Ecto neural progenitor cell (in vitro differentiated cells): ENCODE measurements around the gene WDR12.
"Not testable (repeated sequence)": the region's sequence is repeated elsewhere in the genome, so short reads cannot be mapped to it uniquely, and the experiment has no call there.

Experiments
- DNase-seq: peaks from one replicate; pipeline ENCODE4 v3.0.0-alpha.2; 2018; ENCODE audit warnings: low spot score

Gene WDR12

DNA sequence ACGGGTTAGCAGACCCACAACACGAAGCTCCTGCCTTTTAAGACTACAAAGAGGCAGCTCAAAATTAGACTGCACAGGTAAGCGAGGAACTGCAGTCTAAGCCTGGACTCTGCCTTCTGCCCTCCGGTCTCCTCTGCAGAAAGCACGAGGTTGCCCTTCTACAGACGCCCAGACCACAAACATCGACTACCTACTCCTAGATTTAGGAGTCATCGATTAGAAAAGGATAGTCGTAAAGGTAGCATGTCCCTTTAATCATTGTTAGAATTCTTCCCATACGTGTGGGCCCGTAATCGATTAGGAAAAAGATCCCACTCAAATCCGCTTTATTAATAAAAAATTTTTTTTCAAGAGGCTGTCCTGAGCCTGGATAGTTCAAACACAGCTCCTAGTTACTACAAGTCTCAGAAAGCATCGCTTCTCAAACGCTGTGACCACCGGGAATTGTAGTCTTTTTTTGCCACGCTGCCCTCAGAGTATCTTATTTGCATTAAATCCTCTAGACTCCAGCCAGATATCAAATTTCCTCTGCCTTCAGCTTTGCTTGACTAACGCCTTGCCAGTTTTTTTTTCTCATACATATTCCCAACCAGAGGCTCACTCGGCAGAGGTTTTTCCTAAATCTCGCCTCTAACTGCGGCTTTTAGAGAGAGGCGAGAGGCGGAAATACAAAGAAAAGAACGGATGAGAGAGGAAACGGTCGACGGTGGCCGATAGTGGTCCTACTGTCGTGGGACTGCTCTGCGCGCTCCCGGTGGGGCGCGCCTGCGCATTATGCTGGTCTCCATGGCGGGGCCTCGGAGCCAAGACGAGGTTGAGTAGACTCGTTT is at the start of gene WDR12, which contains the start of gene CARF:
Gene WDR12, minus strand, starts transcription at position 162 of the 830 bp plus-strand sequence. CDS start 197 bp downstream, outside the sequence.
Gene CARF, plus strand, starts transcription at position 764 of the 830 bp plus-strand sequence. CDS start 29,628 bp downstream, outside the sequence.
- DNase-seq, result peak; percentile 91

DNA sequence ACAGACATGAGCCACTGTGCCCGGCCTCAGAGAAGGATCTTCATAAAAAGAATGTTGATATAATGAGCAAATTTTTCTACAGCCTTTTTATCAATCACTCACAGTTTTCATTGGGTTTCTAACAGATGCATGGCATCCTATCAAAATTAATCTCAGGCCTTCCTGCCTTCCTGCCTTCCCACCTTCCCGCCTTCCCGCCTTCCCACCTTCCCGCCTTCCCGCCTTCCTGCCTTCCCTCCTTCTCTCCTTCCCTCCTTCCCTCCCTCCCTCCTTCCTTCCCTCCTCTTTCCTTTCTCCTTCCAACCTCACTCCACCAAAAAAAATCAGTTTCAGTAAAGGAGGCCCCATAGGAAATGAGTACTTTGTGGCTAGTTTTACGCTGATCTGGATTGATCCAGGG is 49.1 kb upstream of the WDR12 start:
- DNase-seq, result no peak

DNA sequence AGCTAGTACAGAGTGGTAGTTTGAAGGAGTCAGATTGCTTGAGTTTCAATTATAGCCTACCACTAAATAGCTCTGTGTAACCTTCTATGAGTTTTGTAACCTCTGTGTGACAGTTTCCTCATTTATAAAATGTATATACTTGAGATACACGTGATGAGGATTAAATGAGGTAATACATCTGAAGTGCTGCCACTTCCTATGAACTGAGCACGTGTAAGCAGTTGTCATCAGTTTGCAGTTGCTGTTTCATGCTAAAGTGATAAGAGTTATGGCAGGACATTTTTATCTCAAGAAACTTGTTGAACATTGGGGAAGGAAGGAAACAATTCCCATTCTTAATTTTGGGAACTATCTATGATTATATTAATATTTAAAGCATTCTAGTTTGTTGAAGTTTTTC is 39.1 kb upstream of the WDR12 start:
- DNase-seq, result no peak

DNA sequence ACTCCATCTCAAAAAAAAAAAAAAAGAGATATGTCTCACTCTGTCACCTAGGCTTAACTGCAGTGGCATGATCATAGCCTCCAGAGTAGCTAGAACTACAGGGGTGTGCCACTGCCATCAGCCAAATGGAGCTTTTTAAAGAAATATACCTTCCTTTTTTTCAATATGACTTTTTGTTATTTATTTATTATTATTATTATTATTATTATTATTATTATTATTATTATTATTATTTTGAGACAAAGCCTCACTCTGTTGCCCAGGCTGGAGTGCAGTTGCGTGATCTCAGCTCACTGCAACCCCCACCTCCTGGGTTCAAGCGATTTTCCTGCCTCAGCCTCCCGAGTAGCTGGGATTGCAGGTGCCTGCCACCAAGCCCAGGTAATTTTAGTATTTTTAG is 37.9 kb upstream of the WDR12 start:
- DNase-seq, result not testable (repeated sequence)

DNA sequence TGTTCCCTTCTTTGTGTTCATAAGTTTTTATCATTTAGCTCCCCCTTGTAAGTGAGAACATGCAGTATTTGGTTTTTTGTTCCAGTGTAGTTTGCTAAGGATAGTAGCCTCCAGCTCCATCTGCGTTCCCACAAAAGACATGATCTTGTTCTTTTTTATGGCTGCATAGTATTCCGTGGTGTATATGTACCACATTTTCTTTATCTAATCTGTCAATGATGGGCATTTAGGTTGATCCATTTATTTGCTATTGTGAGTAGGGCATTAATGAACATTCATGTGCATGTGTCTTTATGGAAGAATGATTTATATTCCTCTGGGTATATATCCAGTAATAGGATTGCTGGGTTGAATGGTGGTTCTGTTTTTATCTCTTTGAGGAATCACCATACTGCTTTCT is 34.0 kb upstream of the WDR12 start:
- DNase-seq, result no peak

DNA sequence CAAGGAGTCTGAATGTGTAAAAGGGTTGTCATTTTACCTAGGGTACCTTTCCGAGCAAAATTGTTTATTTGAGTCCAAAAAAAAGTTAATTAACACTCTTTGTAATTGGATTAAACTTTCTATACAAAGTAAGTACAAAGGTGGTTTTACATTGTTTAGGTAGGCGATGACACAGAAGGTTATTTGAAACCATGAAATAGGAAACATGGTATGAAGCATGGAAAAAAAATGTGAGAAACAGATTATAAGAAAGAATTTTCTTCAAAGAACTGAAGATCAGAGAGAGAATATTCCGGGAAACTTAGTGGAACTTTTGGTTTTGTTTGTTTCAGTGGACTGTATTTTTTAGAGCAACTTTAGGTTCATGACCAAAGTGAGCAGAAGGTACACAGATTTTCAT is 33.3 kb upstream of the WDR12 start:
- DNase-seq, result no peak

DNA sequence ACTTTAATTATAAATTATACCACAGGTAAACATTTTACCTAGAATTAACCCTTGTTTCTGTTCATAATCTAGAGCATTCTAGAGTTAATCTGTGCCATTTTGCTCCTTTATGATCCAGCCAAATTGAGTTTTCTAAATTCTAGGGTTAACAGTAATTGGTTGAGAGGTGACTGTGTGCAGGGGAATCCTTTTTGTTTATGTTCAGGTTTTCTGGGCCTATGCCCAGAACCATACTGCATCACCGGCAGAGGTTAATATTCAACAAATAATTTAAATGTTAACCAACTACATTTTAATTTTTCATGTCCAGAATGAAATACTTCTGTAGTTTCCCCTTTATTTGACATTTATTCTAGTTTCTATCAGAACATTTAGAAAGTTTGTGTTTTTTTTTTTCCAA is 32.9 kb upstream of the WDR12 start:
- no peak for DNase-seq

DNA sequence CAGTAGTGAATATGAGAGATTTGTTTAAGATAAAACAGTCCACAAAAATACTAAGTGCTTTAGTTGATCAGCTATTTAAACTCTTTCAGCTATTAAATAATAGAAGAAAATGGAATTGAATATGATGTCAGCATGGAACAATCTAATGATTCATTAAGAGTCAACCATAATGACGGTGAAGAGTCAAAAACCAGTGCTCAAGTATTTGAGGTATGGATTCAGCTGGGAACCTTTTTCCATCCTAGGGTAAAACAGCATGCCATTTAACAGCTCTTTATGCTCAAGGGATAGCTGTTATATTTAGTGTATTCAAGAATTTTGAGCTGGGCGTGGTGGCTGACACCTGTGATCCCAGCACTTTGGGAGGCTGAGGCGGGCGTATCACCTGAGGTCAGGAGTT is 30.3 kb upstream of the WDR12 start:
- DNase-seq, result no peak

DNA sequence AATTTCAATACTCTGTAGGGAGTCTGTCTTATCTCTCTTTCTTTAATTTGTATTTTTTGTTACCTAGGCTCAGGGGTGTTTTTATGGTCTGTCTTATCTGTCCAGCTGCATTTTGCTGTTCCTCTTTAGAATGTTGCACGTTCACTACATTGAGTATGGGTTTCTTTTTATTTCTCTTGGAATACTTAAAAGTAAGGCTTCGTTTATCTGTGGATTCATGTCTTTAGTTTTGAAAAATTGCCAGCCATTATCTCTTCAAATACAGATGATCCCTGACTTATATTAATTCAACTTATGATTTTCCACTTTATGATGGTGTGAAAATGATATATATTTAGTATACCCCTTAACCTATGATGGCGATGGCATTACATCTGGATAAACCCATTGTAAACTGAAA is 27.5 kb upstream of the WDR12 start:
- DNase-seq, result no peak

DNA sequence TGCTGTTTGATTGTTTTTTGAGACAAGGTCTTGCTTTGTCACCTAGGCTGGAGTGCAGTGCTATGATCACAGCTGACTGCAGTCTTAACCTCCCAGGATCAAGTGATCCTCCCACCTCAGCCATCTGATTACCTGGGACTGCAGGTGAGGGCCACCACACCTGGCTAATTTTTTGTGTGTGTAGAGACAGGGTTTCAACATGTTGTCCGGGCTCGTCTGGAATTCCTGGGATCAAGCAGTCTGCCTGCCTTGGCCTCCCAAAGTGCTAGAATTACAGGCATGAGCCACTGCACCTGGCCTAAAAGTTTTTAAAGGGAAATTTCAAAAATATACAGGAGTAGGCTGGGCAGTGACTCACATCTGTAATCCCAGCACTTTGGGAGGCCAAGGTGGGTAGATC is 23.0 kb upstream of the WDR12 start:
- no peak for DNase-seq

DNA sequence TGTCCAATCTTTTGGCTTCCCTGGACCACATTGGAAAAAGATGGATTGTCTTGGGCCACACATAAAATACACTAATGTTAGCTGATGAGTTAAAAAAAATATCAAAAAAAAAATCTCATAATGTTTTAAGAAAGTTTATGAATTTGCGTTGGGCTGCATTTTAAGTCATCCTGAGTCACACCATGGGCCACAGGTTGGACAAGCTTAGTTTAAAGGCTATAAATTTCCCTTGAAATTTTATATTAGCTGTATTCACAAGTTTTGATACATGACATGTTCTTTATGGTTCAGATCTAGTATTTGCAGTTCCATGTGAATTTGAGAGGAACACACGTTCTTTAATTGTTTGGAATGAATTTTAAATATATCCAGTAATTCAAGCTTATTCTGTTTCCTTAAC is 22.5 kb upstream of the WDR12 start:
- no peak for DNase-seq

DNA sequence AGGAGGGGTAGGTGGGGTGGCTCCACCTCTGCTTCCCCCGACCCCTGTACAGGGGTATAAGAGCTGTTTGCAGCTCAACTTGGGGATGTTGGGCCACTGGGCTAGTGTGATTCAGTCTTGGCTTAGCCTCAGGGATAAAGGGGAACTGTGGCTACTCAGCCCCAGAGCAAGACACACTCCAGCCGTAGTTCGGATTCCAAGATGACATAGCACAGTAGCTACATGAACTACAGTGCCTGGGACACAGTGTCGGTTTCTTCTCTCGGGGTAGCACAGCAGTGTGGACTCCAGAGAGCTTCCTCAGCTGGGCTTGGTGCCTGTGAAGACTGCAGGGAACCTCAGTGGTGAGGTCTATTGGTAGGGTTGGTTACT is 21.7 kb upstream of the WDR12 start:
- no peak for DNase-seq

DNA sequence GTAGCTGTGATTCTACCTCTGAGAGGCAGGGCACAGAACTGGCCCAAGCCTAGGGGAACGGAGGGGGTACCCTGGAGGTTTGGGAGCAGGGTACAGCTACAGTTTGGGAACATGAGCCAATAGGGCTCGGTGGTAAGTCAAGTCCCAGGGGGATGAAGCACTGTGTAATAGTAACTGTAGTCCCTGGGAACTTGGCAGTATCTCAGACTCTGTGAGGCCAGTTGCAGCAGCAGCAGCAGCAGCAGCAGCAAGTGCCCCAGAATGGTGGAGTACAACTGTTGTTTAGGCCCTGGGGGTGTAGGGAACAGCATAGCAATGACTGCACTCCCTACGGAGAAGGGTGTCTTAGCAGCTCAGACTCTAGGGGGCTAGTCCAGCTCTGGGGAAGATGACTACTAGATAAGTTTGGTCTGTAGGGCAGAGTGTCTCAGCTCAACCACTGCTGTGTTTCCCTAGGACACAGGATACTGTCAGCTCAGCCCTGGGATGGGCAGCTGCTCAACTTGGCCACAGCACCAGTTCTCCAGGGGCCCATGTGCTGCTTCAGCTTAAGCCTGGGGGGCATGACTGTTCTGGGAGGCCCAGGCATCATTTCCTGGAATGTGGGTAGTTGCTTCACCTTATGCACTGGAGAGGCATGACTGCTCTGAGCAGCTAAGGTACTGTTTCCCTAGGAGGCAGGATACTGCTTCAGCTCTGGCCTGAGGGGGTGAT is 21.1 kb upstream of the WDR12 start:
- no peak for DNase-seq

DNA sequence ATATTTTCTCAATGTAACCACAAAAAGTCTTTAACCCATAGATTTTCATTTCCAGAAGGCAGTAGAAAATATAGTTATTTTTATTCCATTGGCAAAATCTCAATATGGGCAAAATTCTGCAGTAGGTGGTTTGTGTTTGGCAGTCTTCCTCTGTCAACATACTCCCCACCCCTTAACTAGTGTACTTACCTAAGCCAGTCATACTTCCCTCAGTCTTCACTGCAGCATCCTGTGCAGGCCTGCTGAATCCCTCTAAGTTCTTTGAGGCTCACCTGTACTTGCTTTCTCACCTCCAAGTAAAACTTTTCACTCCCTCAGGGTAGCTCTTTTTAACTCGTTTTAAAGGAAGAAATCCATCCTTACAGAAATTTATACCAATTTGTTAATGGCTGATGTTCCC is 7.4 kb upstream of the WDR12 start:
- DNase-seq, result no peak

DNA sequence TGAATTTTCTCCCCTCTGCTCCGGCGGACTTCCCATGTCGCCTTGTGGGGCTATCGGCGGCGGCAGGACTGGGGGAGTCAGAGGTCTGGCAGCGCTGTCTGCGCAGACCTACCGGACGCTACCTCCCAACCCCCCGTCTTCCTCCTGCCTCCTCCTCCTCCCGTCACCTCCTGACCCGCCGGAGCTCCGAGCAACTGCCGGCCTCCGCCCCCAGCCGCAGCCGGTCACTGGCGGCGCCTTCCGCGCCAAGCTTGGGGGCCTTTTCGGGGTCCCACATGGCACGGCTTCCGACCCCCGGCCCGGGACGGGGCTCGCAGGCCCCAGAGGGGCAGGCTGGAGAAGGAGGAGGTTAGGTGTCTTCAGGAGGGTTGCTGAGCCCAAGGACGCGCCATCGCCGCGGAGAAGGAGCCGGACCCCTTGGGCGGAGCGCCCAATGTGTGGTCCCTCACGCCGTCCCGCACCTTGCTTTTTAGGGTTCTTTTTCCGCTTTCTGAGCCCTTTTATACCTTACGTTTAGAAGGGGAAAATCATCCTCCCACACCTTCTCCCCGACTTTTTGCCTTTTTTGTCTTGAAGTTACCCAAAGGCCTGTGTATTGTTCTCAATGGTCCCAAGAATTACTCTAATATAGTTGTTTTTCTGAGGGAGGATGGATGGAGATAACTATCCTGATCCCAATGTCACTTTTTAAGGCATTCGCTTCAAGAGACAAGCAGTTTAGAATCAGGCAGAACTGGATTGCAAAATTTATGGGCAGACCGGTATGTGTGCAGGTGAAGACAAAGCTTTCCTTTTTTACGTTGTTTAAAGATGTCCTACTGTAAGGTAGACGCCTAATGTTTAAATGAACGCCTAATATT is 1.1 kb upstream of the WDR12 start:
- not testable (repeated sequence) for DNase-seq

DNA sequence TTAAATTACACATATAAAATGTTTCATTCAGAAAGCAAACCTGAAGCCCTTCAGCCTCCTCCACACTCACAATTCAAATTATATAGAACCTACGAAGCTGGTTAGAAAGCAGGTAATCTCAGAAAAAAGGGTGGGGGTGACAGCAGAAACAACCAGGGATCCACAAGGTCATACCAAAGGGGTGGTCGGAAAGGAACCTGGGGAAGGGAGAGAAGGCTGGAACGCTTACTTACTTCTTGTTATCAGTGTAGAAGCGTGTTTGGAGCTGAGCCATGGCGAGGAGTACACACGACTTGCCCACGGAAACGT is 316 bp downstream of the WDR12 start:
- DNase-seq, result no peak

DNA sequence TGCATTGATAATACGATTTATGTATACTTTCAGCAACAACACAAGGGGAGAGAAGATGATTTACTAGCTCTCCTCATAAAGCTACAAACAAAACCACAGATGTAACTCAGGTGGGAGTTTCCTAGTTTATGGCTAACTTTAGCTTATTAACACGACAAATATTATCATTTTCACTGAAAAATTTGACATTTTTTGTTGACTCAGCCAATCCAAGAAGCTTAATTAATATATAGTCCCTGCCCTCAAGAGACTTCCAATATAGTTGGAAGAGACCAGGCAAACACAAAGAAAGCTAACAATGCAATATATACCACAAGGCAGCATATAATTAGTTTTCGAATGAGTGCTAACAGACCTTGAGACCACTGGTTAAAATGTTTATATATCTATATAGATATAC is 775 bp downstream of the WDR12 start:
- no peak for DNase-seq

DNA sequence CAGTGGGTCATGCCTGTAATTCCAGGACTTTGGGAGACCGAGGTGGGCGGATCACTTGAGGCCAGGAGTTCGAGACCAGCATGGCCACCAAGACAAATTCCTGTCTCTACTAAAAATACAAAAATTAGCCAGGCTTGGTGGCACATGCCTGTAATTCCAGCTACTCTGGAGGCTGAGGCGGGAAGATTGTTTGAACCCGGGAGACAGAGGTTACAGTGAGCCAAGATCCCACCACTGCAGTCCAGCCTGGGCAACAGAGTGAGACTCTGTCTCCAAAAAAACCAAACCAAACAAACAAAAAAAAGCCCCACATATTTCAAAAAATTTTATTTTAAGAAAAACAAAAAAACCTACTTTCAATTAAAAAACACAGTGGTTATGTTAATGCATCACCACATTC is 1.2 kb downstream of the WDR12 start:
- not testable (repeated sequence) for DNase-seq

DNA sequence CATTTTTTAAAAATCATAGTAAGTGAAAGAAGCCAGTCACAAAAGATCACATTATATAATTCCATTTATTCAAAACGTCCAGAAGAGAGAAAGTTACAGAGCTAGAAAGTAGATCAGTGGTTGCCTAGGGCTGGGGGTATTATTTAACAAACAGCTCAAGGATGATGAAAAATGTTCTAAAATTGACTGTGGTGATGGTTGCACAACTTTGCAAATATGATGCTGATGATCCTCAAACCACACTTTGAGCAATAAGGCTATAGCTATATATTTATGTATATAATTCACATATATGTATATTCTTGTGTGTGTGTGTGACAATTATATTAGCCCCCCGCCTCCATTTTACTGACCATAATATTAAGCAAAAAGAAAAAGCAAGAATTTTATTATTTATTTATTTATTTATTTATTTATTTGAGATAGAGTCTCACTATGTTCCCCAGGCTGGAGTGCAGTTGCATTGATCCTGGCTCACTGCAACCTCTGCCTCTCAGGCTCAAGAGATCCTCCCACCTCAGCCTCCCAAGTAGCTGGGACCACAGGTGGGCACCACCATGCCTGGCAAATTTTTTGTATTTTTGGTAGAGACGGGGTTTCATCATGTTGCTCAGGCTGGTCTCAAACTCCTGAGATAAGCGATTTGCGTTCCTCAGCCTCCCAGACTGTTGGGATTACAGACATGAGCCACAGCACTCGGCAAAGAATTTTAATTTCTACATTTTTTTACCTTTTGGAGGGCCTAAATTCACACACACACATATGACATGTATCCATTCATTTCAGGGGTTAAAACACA is 1.9 kb downstream of the WDR12 start:
- DNase-seq, result no peak

DNA sequence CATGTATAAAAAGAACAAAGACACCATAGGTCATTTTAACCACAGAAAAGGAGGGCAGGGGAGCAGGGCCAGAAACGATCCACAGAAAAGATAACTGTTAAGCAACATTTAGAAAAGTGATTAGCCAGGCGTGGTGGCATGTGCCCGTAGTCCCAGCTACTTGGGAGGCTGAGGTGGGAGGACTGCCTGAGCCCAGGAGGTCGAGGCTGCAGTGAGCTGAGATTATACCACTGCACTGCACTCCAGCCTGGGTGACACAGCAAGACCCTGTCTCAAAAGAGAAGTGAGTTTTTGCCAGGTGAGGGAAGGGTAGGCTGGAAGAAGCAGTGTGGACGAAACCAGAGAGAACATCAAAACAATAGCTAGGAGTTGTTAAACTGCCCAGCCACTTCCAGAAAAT is 3.3 kb downstream of the WDR12 start:
- DNase-seq, result no peak

DNA sequence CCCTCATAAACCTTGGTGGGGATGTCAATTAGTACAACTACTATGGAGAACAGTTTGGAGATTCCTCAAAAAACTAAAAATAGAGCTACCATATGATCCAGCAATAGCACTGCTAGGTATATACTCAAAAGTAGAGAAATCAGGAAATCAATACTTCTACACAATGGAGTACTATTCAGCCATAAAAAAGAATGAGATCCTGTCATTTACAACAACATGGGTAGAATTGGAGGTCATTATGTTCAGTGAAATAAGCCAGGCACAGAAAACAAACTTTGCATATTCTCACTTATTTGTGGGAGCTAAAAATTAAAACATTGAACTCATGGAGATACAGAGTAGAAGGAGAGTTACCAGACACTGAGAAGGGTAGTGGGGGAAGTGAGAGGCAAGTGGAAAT is 6.0 kb downstream of the WDR12 start:
- not testable (repeated sequence) for DNase-seq

DNA sequence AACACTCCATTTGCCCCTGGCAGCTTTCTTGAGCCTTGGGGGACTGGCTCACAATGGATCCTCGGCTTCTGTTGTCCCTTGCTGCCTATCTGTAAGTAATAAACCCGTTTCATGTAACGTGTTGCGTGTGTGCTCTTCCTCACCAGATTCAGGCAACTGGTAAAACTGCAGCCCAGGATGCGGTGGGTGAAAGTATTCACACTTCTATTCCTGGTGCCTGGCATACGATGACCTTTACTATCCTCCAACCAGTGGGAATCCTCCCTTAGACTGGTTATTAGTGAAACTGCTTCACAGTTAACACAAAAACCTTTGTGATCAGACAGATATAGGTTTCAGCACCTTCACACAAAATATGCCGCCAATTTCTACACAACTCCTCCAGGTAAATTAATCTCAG is 26.3 kb downstream of the WDR12 start:
- DNase-seq, result no peak
